ENCODE data around the gene NFE2L3. TPM values are rescaled to one million over a fixed set of nuclear protein-coding genes. Genes with fewer than 3 reads are reported as not detected.

The NFE2L3 gene
- total RNA-seq (1 to 10 TPM; 1.8 to 3.1 TPM), polyA plus RNA-seq (1 to 10 TPM in 1 of 2 donors, under 1 TPM in 1; 0.38 to 1.1 TPM)
- long read RNA-seq, donor 1, partial matches to known transcripts, result 2 of 5 reads
- long read RNA-seq, donor 1, other reads (novel, unspliced or antisense), result 3 of 5 reads
- long read RNA-seq, donor 2, transcript NFE2L3-201 (4 exons, 3,686 nt), result major isoform, 6 of 9 reads
- long read RNA-seq, donor 2, partial matches to known transcripts, result 0 of 9 reads
- long read RNA-seq, donor 2, other reads (novel, unspliced or antisense), result 3 of 9 reads

GRCh38 chr7:26151953-26152781 is at the start of gene NFE2L3:
Gene NFE2L3 (plus strand): TSS chr7:26152198. CDS start chr7:26152499, 301 bp downstream.
- Histone ChIP-seq H3K27ac (ENCODE audit: low read depth in 1 of 2, low read length in 2 of 2) (no peak within 1 kb of the TSS), H3K9me3 (ENCODE audit: control insufficient read depth, low read length) (no peaks in the 10 kb centered on the region), H3K36me3 (ENCODE audit: control insufficient read depth in 1 of 2, insufficient read depth in 2 of 2, low read length in 1 of 2) (no peaks in the 10 kb centered on the region), H3K4me1 (ENCODE audit: control insufficient read depth in 1 of 2, insufficient read depth in 2 of 2, low read length in 2 of 2) (no peaks in the 10 kb centered on the region), H3K27me3 (ENCODE audit: control insufficient read depth in 1 of 2, insufficient read depth in 2 of 2, low read length in 1 of 2) (no peaks in the 10 kb centered on the region), H3K4me3 (ENCODE audit: low read length in 2 of 2) (peak within 1 kb of the TSS; percentile 18 to 22)
- peak; percentile 83 to 85 for DNase-seq
- intact Hi-C loops (cut with DNase I), result no loop called here
- WGBS, 2 donors, result 1% methylated on average over 60 to 95 of the region's 95 CpGs
- ATAC-seq (ENCODE audit: low FRiP score), result peak; percentile 80

DNA sequence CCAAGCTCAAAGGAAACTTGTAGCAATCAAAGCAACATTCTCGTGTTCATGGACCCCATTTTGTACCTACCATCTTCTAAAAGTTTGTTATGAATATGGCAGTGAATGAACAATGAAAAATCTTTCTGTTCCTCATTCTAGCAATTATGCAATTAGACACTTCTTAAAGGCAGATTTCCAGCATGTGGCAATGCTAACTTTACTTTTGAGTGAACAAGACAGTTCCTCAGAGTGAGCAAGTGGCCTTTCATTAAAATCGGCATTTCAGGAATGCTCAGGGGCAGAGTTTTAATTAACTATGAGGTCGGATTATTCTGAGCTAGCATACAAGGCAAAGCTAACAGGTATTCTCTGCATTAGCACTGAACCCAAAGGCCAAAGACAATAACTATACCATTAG is 48.4 kb upstream of the NFE2L3 start:
- Histone ChIP-seq H3K27ac (ENCODE audit: low read depth in 1 of 2, low read length in 2 of 2) (no peak overlapping the region), H3K27me3 (ENCODE audit: control insufficient read depth in 1 of 2, insufficient read depth in 2 of 2, low read length in 1 of 2) (no peaks in the 10 kb centered on the region), H3K4me1 (ENCODE audit: control insufficient read depth in 1 of 2, insufficient read depth in 2 of 2, low read length in 2 of 2) (no peaks in the 10 kb centered on the region), H3K36me3 (ENCODE audit: control insufficient read depth in 1 of 2, insufficient read depth in 2 of 2, low read length in 1 of 2) (no peaks in the 10 kb centered on the region), H3K9me3 (ENCODE audit: control insufficient read depth, low read length) (no peaks in the 10 kb centered on the region), H3K4me3 (ENCODE audit: low read length in 2 of 2) (no peak overlapping the region)
- DNase-seq (no peak), ATAC-seq (ENCODE audit: low FRiP score) (no peak)
- intact Hi-C loops (cut with DNase I), result no loop called here
- 80 to 84% methylated on average over 3 of the region's 3 CpGs for WGBS, 2 donors

DNA sequence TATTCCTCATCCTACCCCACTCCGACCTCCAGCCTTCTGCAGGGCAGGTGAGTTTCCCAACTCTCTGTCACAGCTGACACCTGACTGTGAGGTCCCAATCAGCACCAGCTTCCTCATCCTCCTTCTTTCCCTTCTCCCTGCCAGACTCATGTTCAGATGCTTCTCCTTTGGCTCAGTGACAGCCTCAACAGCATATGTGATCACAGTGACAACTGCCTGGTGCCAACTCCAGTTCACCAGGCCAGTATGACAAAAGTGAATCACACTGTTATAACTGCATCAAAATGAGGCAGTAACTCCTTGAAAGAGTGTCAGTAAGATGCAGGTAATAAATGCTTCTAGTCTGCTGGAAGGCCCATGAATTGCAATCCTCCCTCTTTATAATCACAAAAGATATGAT is 46.8 kb upstream of the NFE2L3 start:
- Histone ChIP-seq H3K4me3 (ENCODE audit: low read length in 2 of 2) (no peak overlapping the region), H3K27ac (ENCODE audit: low read depth in 1 of 2, low read length in 2 of 2) (no peak overlapping the region), H3K9me3 (ENCODE audit: control insufficient read depth, low read length) (no peaks in the 10 kb centered on the region), H3K27me3 (ENCODE audit: control insufficient read depth in 1 of 2, insufficient read depth in 2 of 2, low read length in 1 of 2) (no peaks in the 10 kb centered on the region), H3K4me1 (ENCODE audit: control insufficient read depth in 1 of 2, insufficient read depth in 2 of 2, low read length in 2 of 2) (no peaks in the 10 kb centered on the region), H3K36me3 (ENCODE audit: control insufficient read depth in 1 of 2, insufficient read depth in 2 of 2, low read length in 1 of 2) (no peaks in the 10 kb centered on the region)
- intact Hi-C loops (cut with DNase I), result no loop called here
- ATAC-seq (ENCODE audit: low FRiP score), result no peak
- 87 to 91% methylated on average over 1 of the region's 1 CpG for WGBS, 2 donors
- DNase-seq, result no peak

DNA sequence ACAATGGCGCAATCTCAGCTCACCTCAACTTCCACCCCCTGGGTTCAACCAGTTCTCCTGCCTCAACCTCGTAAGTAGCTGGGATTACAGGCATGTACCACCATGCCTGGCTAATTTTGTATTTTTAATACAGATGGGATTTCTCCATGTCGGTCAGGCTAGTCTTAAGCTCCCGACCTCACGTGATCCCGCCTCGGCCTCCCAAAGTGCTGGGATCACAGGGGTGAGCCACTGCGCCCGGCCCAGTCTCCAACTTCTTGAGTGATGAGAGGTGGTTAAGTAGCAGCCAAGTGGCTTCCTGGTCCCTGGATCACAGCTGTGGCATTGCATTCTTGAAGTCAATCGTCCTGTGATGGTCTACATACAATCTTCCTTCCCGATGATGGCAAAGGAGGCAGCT is 46.1 kb upstream of the NFE2L3 start:
- 94 to 95% methylated on average over 11 of the region's 11 CpGs for WGBS, 2 donors
- Histone ChIP-seq H3K27me3 (ENCODE audit: control insufficient read depth in 1 of 2, insufficient read depth in 2 of 2, low read length in 1 of 2) (no peaks in the 10 kb centered on the region), H3K9me3 (ENCODE audit: control insufficient read depth, low read length) (no peaks in the 10 kb centered on the region), H3K36me3 (ENCODE audit: control insufficient read depth in 1 of 2, insufficient read depth in 2 of 2, low read length in 1 of 2) (no peaks in the 10 kb centered on the region), H3K4me1 (ENCODE audit: control insufficient read depth in 1 of 2, insufficient read depth in 2 of 2, low read length in 2 of 2) (no peaks in the 10 kb centered on the region), H3K27ac (ENCODE audit: low read depth in 1 of 2, low read length in 2 of 2) (no peak overlapping the region), H3K4me3 (ENCODE audit: low read length in 2 of 2) (no peak overlapping the region)
- DNase-seq (no peak), ATAC-seq (ENCODE audit: low FRiP score) (no peak)
- intact Hi-C loops (cut with DNase I), result no loop called here

- no peaks in the 10 kb centered on the region for H3K27me3 ChIP-seq (ENCODE audit: control insufficient read depth in 1 of 2, insufficient read depth in 2 of 2, low read length in 1 of 2)
- 92% methylated on average over 6 of the region's 6 CpGs for WGBS, 2 donors
- no peak overlapping the region for H3K4me3 ChIP-seq (ENCODE audit: low read length in 2 of 2)
- intact Hi-C loops (cut with DNase I), result no loop called here
- DNase-seq (no peak), ATAC-seq (ENCODE audit: low FRiP score) (no peak)
- no peak overlapping the region for H3K27ac ChIP-seq (ENCODE audit: low read depth in 1 of 2, low read length in 2 of 2)
- H3K36me3 ChIP-seq (ENCODE audit: control insufficient read depth in 1 of 2, insufficient read depth in 2 of 2, low read length in 1 of 2), result no peaks in the 10 kb centered on the region
- no peaks in the 10 kb centered on the region for H3K4me1 ChIP-seq (ENCODE audit: control insufficient read depth in 1 of 2, insufficient read depth in 2 of 2, low read length in 2 of 2)
- H3K9me3 ChIP-seq (ENCODE audit: control insufficient read depth, low read length), result peaks cover 1% of the 10 kb centered on the region
Observed at GRCh38 chr7:26112203-26112740, 39.7 kb upstream of the NFE2L3 start.

DNA sequence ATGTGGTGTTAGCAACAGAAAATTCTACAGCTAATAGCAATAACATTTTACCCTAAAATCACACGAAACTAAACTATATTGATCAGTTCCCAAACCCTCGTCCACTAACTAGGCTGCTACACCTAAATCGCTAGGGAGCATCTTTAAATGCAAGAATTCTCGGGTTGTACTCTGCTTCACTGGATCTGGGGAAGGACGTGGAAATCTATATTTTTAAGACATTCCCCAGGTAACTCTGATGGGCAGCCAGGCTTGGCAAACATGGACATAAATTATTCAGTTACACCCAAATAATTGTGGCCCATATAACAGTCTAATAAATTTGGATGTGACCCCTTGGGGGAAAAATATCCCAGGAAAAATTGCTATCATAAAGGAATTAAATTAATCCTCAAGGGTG is 36.3 kb upstream of the NFE2L3 start:
- no peak for ATAC-seq (ENCODE audit: low FRiP score)
- no peaks in the 10 kb centered on the region for H3K36me3 ChIP-seq (ENCODE audit: control insufficient read depth in 1 of 2, insufficient read depth in 2 of 2, low read length in 1 of 2)

DNA sequence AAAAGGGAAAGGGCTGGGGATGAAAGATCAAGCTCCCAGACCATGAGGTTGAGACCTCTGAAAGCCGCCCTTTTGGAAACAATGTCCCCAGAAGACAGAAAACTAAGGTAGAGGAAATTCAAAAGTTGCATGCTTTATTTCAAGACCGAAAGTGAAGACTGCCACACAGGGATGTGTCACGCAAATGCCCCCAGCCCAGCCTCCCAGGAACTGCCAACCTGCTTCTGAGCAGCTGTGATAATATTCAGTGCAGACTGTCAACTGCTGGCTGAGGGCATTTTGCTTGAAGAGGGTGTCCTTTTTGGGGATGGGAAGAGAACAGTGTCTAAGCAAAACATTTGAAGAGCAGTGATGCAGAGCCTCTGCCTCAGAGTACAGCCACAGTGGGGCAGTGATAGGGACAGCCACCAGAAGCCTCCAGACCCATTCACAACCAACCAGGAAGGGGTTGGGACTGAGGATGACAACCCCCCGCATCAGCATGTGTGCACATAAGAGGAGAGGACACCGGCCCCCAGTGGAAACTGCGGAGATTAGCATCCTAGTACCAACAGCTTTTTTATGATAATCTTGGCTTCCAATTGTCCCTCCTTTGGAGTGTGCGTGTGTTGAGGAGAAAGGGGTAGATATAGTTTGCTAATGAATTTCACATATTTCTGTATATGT is 34.7 kb upstream of the NFE2L3 start:
- H3K9me3 ChIP-seq (ENCODE audit: control insufficient read depth, low read length), result peaks cover 1% of the 10 kb centered on the region
- H3K4me3 ChIP-seq (ENCODE audit: low read length in 2 of 2), result no peak overlapping the region
- no peaks in the 10 kb centered on the region for H3K27me3 ChIP-seq (ENCODE audit: control insufficient read depth in 1 of 2, insufficient read depth in 2 of 2, low read length in 1 of 2)
- H3K27ac ChIP-seq (ENCODE audit: low read depth in 1 of 2, low read length in 2 of 2), result no peak overlapping the region
- no peaks in the 10 kb centered on the region for H3K36me3 ChIP-seq (ENCODE audit: control insufficient read depth in 1 of 2, insufficient read depth in 2 of 2, low read length in 1 of 2)
- intact Hi-C loops (cut with DNase I), result no loop called here
- H3K4me1 ChIP-seq (ENCODE audit: control insufficient read depth in 1 of 2, insufficient read depth in 2 of 2, low read length in 2 of 2), result no peaks in the 10 kb centered on the region
- no peak for DNase-seq
- ATAC-seq (ENCODE audit: low FRiP score), result no peak
- WGBS, 2 donors, result 51 to 55% methylated on average over 7 of the region's 7 CpGs

More for the DNA sequence above, 36.3 kb upstream of the NFE2L3 start:
- H3K27ac ChIP-seq (ENCODE audit: low read depth in 1 of 2, low read length in 2 of 2), result no peak overlapping the region
- H3K4me3 ChIP-seq (ENCODE audit: low read length in 2 of 2), result no peak overlapping the region
- no peak for DNase-seq
- 52 to 55% methylated on average over 5 of the region's 5 CpGs for WGBS, 2 donors
- H3K9me3 ChIP-seq (ENCODE audit: control insufficient read depth, low read length), result peaks cover 1% of the 10 kb centered on the region
- no peaks in the 10 kb centered on the region for H3K4me1 ChIP-seq (ENCODE audit: control insufficient read depth in 1 of 2, insufficient read depth in 2 of 2, low read length in 2 of 2)
- no peaks in the 10 kb centered on the region for H3K27me3 ChIP-seq (ENCODE audit: control insufficient read depth in 1 of 2, insufficient read depth in 2 of 2, low read length in 1 of 2)
- intact Hi-C loops (cut with DNase I), result no loop called here

- H3K9me3 ChIP-seq (ENCODE audit: control insufficient read depth, low read length), result peaks cover 1% of the 10 kb centered on the region
Observed at GRCh38 chr7:26117970-26118369, 34.0 kb upstream of the NFE2L3 start.

More at GRCh38 chr7:26117970-26118369, 34.0 kb upstream of the NFE2L3 start:
- Histone ChIP-seq H3K27me3 (ENCODE audit: control insufficient read depth in 1 of 2, insufficient read depth in 2 of 2, low read length in 1 of 2) (no peaks in the 10 kb centered on the region), H3K27ac (ENCODE audit: low read depth in 1 of 2, low read length in 2 of 2) (no peak overlapping the region), H3K4me1 (ENCODE audit: control insufficient read depth in 1 of 2, insufficient read depth in 2 of 2, low read length in 2 of 2) (no peaks in the 10 kb centered on the region), H3K36me3 (ENCODE audit: control insufficient read depth in 1 of 2, insufficient read depth in 2 of 2, low read length in 1 of 2) (no peaks in the 10 kb centered on the region), H3K4me3 (ENCODE audit: low read length in 2 of 2) (no peak overlapping the region)
- no peak for DNase-seq
- intact Hi-C loops (cut with DNase I), result no loop called here
- 93 to 95% methylated on average over 6 of the region's 6 CpGs for WGBS, 2 donors
- no peak for ATAC-seq (ENCODE audit: low FRiP score)

Measured in aorta (tissue), 5 donors.